Skeletal muscle satellite cell (primary cell): ENCODE data around the gene TP53RK. TPM values are rescaled to one million over a fixed set of nuclear protein-coding genes. Genes with fewer than 3 reads are reported as not detected.

Source experiments
- H3K27me3 ChIP-seq: 2 replicates; pipeline ENCODE4 v1.7.0; 2013; ENCODE audit warnings: low read length; ENCODE audit not compliant: control insufficient read depth, insufficient read depth
- H3K36me3 ChIP-seq: 2 replicates; pipeline ENCODE4 v1.7.0; 2013; ENCODE audit warnings: mild to moderate bottlenecking, control low read depth, low read length; ENCODE audit not compliant: insufficient read depth
- H3K4me1 ChIP-seq: 2 replicates; pipeline ENCODE4 v1.7.0; 2013; ENCODE audit warnings: low read length; ENCODE audit not compliant: control insufficient read depth, insufficient read depth
- H3K4me2 ChIP-seq: 2 replicates; pipeline ENCODE4 v1.7.0; 2013; ENCODE audit warnings: mild to moderate bottlenecking, low read length
- H3K4me3 ChIP-seq: 2 replicates; pipeline ENCODE4 v1.7.0; 2013; ENCODE audit warnings: low read length
- H3K9ac ChIP-seq: 2 replicates; pipeline ENCODE4 v1.7.0; 2013; ENCODE audit warnings: mild to moderate bottlenecking, low read depth, low read length, moderate library complexity
- H3K9me3 ChIP-seq: replicated peaks from 2 replicates; pipeline ENCODE4 v1.7.0; 2013; ENCODE audit warnings: mild to moderate bottlenecking, control low read depth, low read length
- total RNA-seq: library from RNA; depleted of rRNA; stranded (reverse); fragments of >200 nt; gene quantifications from 2 replicates; pipeline ENCODE4 v1.2.3, GENCODE V29; 2012; rRNA removed

TP53RK gene
- 18.5 and 20.3 TPM in 2 replicates for total RNA-seq

GRCh38 chr20:46689082-46689753, at the start of gene TP53RK:
TSS of gene TP53RK (minus strand) at chr20:46689444. CDS start at chr20:46689414, 30 bp downstream.
- H3K9me3 ChIP-seq, result no peaks in the 10 kb centered on the region
- no peaks in the 10 kb centered on the region for H3K27me3 ChIP-seq
- H3K9ac ChIP-seq, result peak within 1 kb of the TSS; percentile 95
- peaks cover 7% of the 10 kb centered on the region for H3K4me1 ChIP-seq
- H3K36me3 ChIP-seq, result peaks cover 17% of the 10 kb centered on the region
- peak within 1 kb of the TSS; percentile 91 for H3K4me2 ChIP-seq
- peak within 1 kb of the TSS; percentile 84 for H3K4me3 ChIP-seq

GRCh38 chr20:46735436-46735835, 46.2 kb upstream of the TP53RK start:
- H3K4me3 ChIP-seq, result no peak overlapping the region
- H3K27me3 ChIP-seq, result no peaks in the 10 kb centered on the region
- H3K9ac ChIP-seq, result no peak overlapping the region
- peaks cover 18% of the 10 kb centered on the region for H3K36me3 ChIP-seq
- H3K9me3 ChIP-seq, result no peaks in the 10 kb centered on the region
- H3K4me2 ChIP-seq, result no peak overlapping the region
- no peaks in the 10 kb centered on the region for H3K4me1 ChIP-seq

- Histone ChIP-seq H3K36me3 (peaks cover 37% of the 10 kb centered on the region), H3K9me3 (no peaks in the 10 kb centered on the region), H3K27me3 (no peaks in the 10 kb centered on the region), H3K9ac (no peak overlapping the region), H3K4me3 (no peak overlapping the region), H3K4me2 (no peak overlapping the region), H3K4me1 (no peaks in the 10 kb centered on the region)
These were observed 42.5 kb upstream of the TP53RK start for GRCh38 chr20:46731770-46732169.

- Histone ChIP-seq H3K27me3 (no peaks in the 10 kb centered on the region), H3K9ac (no peak overlapping the region), H3K4me1 (no peaks in the 10 kb centered on the region), H3K4me2 (no peak overlapping the region), H3K36me3 (peaks cover 34% of the 10 kb centered on the region), H3K9me3 (no peaks in the 10 kb centered on the region), H3K4me3 (no peak overlapping the region)
These were observed 36.2 kb upstream of the TP53RK start for GRCh38 chr20:46725186-46726165.

GRCh38 chr20:46724343-46724959, 35.2 kb upstream of the TP53RK start:
- no peak overlapping the region for H3K4me2 ChIP-seq
- no peaks in the 10 kb centered on the region for H3K27me3 ChIP-seq
- no peaks in the 10 kb centered on the region for H3K4me1 ChIP-seq
- H3K9me3 ChIP-seq, result no peaks in the 10 kb centered on the region
- no peak overlapping the region for H3K9ac ChIP-seq
- peaks cover 34% of the 10 kb centered on the region for H3K36me3 ChIP-seq
- H3K4me3 ChIP-seq, result no peak overlapping the region

GRCh38 chr20:46723039-46723438, 33.8 kb upstream of the TP53RK start:
- no peak overlapping the region for H3K9ac ChIP-seq
- H3K4me2 ChIP-seq, result no peak overlapping the region
- no peaks in the 10 kb centered on the region for H3K4me1 ChIP-seq
- peaks cover 27% of the 10 kb centered on the region for H3K36me3 ChIP-seq
- H3K27me3 ChIP-seq, result no peaks in the 10 kb centered on the region
- no peaks in the 10 kb centered on the region for H3K9me3 ChIP-seq
- H3K4me3 ChIP-seq, result no peak overlapping the region

GRCh38 chr20:46722450-46722849, 33.2 kb upstream of the TP53RK start:
- H3K9me3 ChIP-seq, result no peaks in the 10 kb centered on the region
- peaks cover 22% of the 10 kb centered on the region for H3K36me3 ChIP-seq
- no peak overlapping the region for H3K4me3 ChIP-seq

GRCh38 chr20:46721476-46721875, 32.2 kb upstream of the TP53RK start:
- Histone ChIP-seq H3K9me3 (no peaks in the 10 kb centered on the region), H3K4me2 (no peak overlapping the region), H3K9ac (no peak overlapping the region), H3K36me3 (peaks cover 22% of the 10 kb centered on the region), H3K4me3 (no peak overlapping the region), H3K4me1 (no peaks in the 10 kb centered on the region), H3K27me3 (no peaks in the 10 kb centered on the region)

More at GRCh38 chr20:46722450-46722849, 33.2 kb upstream of the TP53RK start:
- H3K4me1 ChIP-seq, result no peaks in the 10 kb centered on the region
- H3K4me2 ChIP-seq, result no peak overlapping the region
- H3K9ac ChIP-seq, result no peak overlapping the region
- no peaks in the 10 kb centered on the region for H3K27me3 ChIP-seq

GRCh38 chr20:46720776-46721425, 31.7 kb upstream of the TP53RK start:
- H3K4me1 ChIP-seq, result no peaks in the 10 kb centered on the region
- peaks cover 21% of the 10 kb centered on the region for H3K36me3 ChIP-seq
- no peaks in the 10 kb centered on the region for H3K9me3 ChIP-seq
- no peak overlapping the region for H3K4me3 ChIP-seq
- no peak overlapping the region for H3K4me2 ChIP-seq
- no peak overlapping the region for H3K9ac ChIP-seq
- no peaks in the 10 kb centered on the region for H3K27me3 ChIP-seq

GRCh38 chr20:46720019-46720418, 30.8 kb upstream of the TP53RK start:
- no peak overlapping the region for H3K9ac ChIP-seq
- H3K36me3 ChIP-seq, result peaks cover 12% of the 10 kb centered on the region
- H3K9me3 ChIP-seq, result no peaks in the 10 kb centered on the region
- H3K4me1 ChIP-seq, result peaks cover 6% of the 10 kb centered on the region
- no peak overlapping the region for H3K4me2 ChIP-seq
- H3K27me3 ChIP-seq, result no peaks in the 10 kb centered on the region
- no peak overlapping the region for H3K4me3 ChIP-seq
